HG03108 (cell line): Measurements from ENCODE around the gene QRFPR.
"Not testable (repeated sequence)": the region's sequence is repeated elsewhere in the genome, so short reads cannot be mapped to it uniquely, and the experiment has no call there.

Experiments used
- ATAC-seq: cut with Tn5 transposase; IDR thresholded peaks from one replicate; pipeline ENCODE4 v1.9.1; 2021; ENCODE audit warnings: moderate library complexity; ENCODE audit not compliant: unreplicated experiment

QRFPR gene

DNA sequence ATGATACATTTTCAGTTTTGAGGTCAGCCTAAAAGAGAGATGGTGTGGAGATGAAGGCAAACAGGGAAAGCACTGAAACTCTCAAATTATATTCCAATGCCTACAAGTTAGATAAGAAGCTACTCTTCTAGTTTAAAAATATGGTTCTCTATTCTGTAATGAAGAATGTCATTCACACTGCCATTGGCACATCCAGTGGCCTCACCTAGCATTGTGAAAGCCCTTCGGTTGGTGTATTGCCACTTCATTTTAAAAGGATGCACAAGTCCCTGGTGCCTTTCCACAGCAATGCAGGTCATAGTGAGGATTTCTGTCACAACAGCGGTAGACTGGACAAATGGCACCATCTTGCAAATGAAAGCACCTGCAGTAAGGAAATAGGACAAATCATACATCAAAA lies 40.6 kb downstream of the QRFPR start:
- no peak for ATAC-seq

DNA sequence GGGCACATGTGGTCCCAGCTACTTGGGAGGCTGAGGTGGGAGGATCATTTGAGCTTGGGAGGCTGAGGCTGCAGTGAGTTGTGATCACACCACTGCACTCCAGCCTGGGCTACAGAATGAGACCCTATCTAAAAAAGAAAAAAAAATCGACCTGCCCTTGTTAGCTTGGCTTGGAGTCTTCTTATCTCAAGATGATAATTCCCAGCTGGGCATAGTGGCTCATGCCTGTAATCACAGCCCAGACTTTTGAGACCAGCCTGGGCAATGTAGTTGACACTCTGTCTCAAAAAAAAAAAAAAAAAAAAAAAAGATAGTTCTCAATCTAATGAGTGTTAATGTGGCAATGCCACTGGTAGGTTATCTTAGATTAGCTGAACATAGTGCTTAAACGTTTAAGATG lies 41.0 kb downstream of the QRFPR start:
- no peak for ATAC-seq

GRCh38 chr4:121339307-121339706 lies 41.5 kb downstream of the QRFPR start:
- no peak for ATAC-seq

GRCh38 chr4:121338518-121338917 lies 42.3 kb downstream of the QRFPR start:
- no peak for ATAC-seq

DNA sequence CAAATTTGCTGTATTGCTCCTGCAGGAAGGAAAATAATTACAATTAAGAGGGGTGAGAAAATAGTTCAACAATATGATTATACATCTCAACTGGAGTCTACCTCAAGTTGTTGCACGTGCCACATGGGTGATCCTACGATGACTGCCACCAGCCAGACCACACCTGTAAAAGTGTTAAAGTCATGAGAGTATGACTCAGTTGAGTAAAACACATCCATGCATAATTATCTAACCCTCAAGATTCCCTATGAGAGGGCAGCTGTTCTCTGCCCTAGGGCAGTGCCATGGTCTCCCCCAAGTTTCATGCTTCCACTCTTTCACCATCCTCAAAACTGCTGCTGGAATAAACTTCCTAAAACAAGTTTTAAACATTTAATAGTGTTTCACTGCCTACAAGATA lies 44.1 kb downstream of the QRFPR start:
- ATAC-seq = no peak

GRCh38 chr4:121330180-121330665 lies 50.6 kb downstream of the QRFPR start:
- no peak for ATAC-seq

GRCh38 chr4:121326597-121326996 lies 54.2 kb downstream of the QRFPR start:
- no peak for ATAC-seq

DNA sequence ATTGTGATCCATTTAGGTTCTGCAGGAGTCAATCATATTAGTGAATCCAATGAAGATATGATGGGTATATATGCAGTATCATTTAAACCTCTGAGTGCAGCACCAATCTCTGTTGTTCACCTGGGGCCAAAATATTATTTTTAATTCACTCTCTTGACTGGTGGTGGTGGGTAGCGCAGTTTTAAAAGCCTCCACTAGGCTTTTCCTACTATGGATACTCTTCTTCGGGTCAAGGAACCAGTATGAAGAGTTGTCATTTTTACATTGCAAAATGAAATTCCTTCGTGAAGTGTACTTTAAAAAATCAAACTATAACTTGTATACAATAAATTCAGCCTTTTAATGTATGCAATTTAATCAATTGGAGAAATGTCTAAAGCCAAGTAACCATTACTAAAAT lies 56.5 kb downstream of the QRFPR start:
- no peak for ATAC-seq

DNA sequence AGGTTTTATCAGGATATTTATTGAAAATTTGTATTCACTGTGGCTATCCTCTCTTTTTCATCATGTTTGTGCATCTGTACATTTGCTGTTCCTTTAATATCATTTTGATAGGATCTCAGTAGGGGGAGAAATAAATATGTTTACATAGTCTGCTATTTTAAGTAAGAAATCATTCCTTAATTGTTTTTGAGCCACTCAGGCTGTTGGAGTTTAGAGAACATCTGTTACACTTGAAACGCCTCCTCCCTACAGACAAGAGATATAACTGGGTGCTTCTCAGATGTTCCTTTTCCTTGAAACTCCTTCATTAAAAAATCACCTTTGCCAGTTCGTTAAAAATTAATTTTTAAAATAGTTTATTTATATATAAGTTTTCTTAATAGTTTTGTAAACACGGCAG lies 59.4 kb downstream of the QRFPR start:
- ATAC-seq = no peak

- ATAC-seq = no peak
These were observed 64.7 kb downstream of the QRFPR start for GRCh38 chr4:121316091-121316490.

DNA sequence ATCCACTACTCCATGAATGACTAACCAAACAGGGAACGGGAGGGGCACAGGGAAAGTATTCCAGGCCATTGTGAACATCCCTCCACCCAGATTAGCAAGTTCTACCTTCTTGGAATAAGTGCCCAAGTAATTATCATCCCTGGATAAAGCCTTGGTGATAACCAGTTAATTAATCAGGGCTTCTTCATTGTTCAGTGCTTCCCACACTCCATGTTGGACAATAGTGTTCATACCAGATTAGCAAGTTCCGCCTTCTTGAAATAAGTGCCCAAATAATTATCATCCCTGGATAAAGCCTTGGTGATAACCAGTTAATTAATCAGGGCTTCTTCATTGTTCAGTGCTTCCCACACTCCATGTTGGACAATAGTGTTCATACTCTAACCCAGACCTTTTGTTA lies 67.4 kb downstream of the QRFPR start:
- ATAC-seq = not testable (repeated sequence)

DNA sequence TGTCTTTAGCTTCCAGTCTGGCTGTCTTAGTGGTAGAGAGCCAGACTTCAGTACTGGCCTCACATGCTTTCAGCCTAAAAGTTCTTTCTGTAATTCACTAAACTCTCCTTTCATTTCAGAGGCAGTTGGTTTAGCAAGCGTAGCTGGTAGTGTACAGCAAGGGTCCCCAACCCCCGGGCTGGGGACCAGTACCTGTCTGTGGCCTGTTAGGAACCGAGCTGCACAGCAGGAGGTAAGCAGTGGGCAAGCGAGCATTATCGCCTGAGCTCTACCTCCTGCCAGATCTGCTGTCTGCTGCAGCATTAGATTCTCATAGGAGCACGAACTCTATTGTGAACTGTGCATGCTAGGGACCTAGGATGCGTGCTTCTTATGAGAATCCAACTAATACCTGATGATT lies 72.0 kb downstream of the QRFPR start:
- ATAC-seq = no peak

DNA sequence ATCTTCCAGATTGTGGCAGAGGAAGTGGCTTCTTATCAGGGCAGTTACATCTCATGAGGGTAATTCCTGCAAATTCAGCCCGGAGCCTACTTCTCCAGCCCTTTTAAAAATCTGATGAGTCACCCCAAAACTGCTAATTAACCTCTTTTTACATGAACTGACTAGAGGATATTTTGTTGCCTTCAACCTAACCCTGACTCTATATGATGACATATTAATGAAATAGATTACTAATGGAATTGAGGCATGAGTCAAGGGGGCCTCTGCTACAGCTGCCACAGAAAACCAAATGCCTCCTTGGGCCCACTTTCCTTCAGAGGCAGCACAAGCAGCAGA lies 72.5 kb downstream of the QRFPR start:
- ATAC-seq = no peak

GRCh38 chr4:121307445-121308327 lies 73.1 kb downstream of the QRFPR start:
- peak; percentile 96 for ATAC-seq

GRCh38 chr4:121306931-121307330 lies 73.9 kb downstream of the QRFPR start:
- ATAC-seq = no peak

DNA sequence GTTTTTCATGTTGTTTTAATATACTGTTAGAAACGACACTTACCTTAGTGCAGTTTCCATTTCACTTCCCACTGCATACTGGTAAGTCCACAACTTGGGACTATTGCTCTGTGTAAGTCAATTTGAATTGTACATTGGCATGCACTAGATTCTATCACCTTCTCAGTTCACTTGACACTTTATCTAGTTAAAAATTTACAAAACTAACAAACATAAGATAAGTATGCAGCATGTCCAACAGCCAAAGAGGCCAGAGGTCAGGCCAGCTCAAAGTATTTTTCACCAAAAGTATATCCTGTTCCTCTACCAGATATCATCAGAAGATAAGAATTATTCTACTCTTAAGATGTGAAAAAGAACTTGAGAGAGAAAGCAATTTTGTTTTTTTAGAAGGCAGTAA lies 75.9 kb downstream of the QRFPR start:
- ATAC-seq = no peak

- ATAC-seq = no peak
These were observed 81.5 kb downstream of the QRFPR start for GRCh38 chr4:121299367-121299766.

DNA sequence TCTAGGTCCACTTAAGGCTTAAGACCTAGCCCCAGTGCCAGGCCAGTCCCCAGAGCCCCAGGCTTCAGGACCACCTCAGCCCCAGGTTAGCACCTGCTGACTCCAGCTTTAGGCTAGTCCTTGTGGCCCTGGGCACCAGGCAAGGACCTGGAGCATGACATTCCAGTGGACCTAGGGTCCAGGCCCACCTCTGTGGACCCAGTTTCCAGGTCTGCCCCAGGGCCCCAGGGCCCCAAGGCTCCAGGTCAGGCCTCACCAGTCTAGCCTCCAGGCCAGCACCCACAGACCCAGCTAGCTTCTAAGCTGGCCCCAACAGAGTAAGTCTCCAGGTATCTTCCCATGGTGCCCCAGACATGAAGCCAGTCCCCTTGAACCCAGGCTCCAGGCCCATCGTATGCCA lies 97.5 kb downstream of the QRFPR start:
- no peak for ATAC-seq

DNA sequence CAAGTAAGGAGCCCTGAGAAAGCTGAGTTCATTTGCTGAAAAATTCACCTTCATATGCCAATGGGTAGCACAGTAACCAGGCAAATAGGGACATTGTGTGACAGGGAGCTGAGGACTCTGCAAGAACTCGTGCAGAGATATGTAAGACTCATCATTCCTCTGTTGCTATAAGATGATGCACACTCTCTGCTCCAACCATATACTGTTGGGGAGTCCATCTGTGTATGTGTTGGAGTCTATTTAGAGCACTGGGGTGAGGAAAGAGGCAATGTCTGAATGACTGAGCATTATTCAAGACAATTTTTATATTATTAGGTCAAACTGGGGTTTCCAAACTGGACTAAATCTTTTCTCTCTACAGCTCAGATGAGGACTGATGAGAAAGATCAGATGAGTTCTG lies 100.4 kb downstream of the QRFPR start:
- ATAC-seq = no peak

GRCh38 chr4:121278811-121279368 lies 101.9 kb downstream of the QRFPR start:
- ATAC-seq = peak; percentile 87
